Body of pancreas (tissue), 4 donors: Measurements from ENCODE around the gene ESPN. TPM values are rescaled to one million over a fixed set of nuclear protein-coding genes. Genes with fewer than 3 reads are reported as not detected.

Source experiments
- ATAC-seq: fragments of 150-250 bp; one replicate; pipeline ENCODE4 v1.9.1; 2016
- DNase-seq, 4 donors: peaks; one replicate each; pipeline ENCODE4 v3.0.0-alpha.2; 2019
- H3K27ac ChIP-seq, 4 donors: fragments of 200-600 bp; sonication (generic); 1 replicate in 3 of 4; 2 replicates in 1 of 4; pipeline versions ENCODE4 v1.5.1 to v1.6.1; 2016 to 2019; ENCODE audit warnings: mild to moderate bottlenecking in 1 of 4, mixed read lengths in 1 of 4, moderate library complexity in 1 of 4
- H3K27me3 ChIP-seq, 2 donors: fragments of 200-600 bp; sonication (generic); one replicate each; pipeline ENCODE4 v1.6.0; 2016; ENCODE audit warnings: mild to moderate bottlenecking in 1 of 2
- H3K36me3 ChIP-seq, 2 donors: fragments of 200-600 bp; sonication (generic); replicated peaks in 1 of 2; 2 replicates each; pipeline ENCODE4 v1.5.1; 2016; ENCODE audit warnings: low read depth in 2 of 2; ENCODE audit not compliant: insufficient read depth in 1 of 2
- H3K4me1 ChIP-seq: fragments of 200-600 bp; sonication (generic); one replicate; pipeline ENCODE4 v1.6.0; 2016
- H3K4me3 ChIP-seq, 2 donors: fragments of 200-600 bp; sonication (generic); 1 replicate in 1 of 2; 2 replicates in 1 of 2; pipeline ENCODE4 v1.5.1; 2016 to 2019
- H3K9me3 ChIP-seq, 3 donors: fragments of 200-600 bp; sonication (generic); 1 replicate in 2 of 3; 2 replicates in 1 of 3; pipeline ENCODE4 v1.5.1; 2016
- POLR2A ChIP-seq, 3 donors: fragments of 450-650 bp; IDR thresholded peaks; one replicate each; pipeline ENCODE4 v1.6.1; 2016; ENCODE audit warnings: antibody characterized with exemption in 3 of 3, mild to moderate bottlenecking in 2 of 3
- WGBS, 2 donors: methylation state at CpG; one replicate each; pipeline ENCODE4 v1.1.5; 2017; 5-methylcytosine and 5-hydroxymethylcytosine counted together
- intact Hi-C: fragments of 100-400 bp; cut with DNase I; formaldehyde crosslinking; loops from one replicate; pipeline ENCODE4 v1.15.1; 2023
- total RNA-seq, 2 donors: library from RNA; depleted of rRNA; stranded (reverse); fragments of >200 nt; gene quantifications; one replicate each; pipeline ENCODE4 v1.1.0, GENCODE V29; 2016
- TF ChIP-seq, protein P1 (sequence below), 7 experiments: fragments of 450-650 bp in 4 of 7; fragments of 200-600 bp in 3 of 7; sonication (generic) in 3 of 7; IDR thresholded peaks; one replicate each; pipeline ENCODE4 v1.5.1; 2016 to 2019; ENCODE audit warnings: antibody characterized with exemption in 7 of 7

ESPN gene
- total RNA-seq, 2 donors from 2014 or later, result 0.26 to 4.0 TPM

DNA sequence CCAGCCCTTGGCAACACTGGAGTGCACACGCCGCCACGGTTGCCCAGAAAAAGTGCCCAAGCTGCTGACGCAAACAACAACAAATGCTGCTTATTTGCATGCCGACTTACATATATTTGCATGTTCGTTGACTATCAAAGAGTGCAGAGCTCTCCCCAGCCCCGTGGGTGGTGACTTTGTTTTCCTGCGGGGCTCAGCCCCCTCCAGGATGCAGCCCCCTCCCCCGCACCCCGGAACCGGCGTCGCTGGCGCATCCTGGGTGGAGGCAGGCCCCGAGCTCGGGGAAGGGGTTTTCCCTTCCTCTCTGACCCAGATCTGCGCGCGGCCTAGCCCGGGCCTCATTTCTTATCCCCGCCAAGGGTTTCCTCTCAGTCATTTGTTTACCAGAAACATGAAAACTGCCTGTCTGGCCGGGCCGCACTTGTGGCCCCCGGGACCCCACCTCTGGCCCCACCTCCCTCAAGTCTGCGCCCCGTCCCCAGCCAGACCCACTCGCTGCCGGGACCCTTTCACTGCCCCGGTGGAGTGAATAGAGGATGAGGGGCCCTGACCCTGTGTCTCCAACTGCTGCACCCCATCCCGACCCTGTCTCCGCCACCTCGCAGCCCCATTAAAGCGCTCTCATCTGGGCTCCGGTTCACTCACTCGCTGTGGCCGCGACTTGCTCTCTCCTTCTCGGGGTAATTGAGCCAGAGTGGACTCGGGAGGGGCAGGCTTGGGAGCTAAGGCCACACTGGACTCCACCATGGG is 35.9 kb downstream of the ESPN start:
- Histone ChIP-seq H3K27me3 (no peaks in the 10 kb centered on the region), H3K27ac (no peak overlapping the region), H3K4me3 (no peak overlapping the region), H3K4me1 (no peaks in the 10 kb centered on the region), H3K9me3 (no peaks in the 10 kb centered on the region), H3K36me3 (no peaks in the 10 kb centered on the region)
- intact Hi-C loops, result no loop called here
- 50 to 56% methylated on average over 38 to 39 of the region's 39 CpGs for WGBS, 2 donors
- TF ChIP-seq, protein P1, sequence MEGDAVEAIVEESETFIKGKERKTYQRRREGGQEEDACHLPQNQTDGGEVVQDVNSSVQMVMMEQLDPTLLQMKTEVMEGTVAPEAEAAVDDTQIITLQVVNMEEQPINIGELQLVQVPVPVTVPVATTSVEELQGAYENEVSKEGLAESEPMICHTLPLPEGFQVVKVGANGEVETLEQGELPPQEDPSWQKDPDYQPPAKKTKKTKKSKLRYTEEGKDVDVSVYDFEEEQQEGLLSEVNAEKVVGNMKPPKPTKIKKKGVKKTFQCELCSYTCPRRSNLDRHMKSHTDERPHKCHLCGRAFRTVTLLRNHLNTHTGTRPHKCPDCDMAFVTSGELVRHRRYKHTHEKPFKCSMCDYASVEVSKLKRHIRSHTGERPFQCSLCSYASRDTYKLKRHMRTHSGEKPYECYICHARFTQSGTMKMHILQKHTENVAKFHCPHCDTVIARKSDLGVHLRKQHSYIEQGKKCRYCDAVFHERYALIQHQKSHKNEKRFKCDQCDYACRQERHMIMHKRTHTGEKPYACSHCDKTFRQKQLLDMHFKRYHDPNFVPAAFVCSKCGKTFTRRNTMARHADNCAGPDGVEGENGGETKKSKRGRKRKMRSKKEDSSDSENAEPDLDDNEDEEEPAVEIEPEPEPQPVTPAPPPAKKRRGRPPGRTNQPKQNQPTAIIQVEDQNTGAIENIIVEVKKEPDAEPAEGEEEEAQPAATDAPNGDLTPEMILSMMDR (IDR thresholded peaks at IDR 0.05), result no peak
- no peak for TF ChIP-seq POLR2A (IDR thresholded peaks at IDR 0.05)
- ATAC-seq (no peak), DNase-seq (no peak)

DNA sequence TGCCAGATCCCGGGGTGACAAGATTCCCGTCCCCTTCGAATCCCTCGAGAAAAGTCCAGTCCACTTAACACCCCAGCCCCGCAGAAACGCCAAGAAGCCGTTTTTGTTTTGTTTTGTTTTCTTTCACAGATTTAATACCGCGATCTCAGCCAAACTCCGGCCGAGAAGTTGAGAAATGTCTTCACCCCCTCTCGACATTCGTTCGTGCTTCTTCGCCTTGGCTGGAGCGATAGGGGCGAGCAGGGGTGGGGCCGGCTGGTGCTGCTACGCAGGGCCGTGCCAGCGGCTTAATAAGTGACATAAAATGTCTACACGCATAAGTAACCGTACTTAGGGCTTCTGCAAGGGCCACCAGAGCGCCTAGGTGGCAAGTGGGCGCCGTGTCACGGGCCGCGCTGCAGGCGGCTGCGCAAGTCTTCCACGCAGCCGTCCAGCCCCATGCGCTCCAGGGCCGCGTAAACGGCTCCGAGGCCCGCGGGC is 36.5 kb downstream of the ESPN start:
- no peak for DNase-seq
- no peaks in the 10 kb centered on the region for H3K9me3 ChIP-seq
- 77 to 88% methylated on average over 39 to 40 of the region's 40 CpGs for WGBS, 2 donors
- H3K27me3 ChIP-seq, result no peaks in the 10 kb centered on the region
- no peak overlapping the region for H3K4me3 ChIP-seq
- ATAC-seq, result no peak
- no peaks in the 10 kb centered on the region for H3K4me1 ChIP-seq
- no peaks in the 10 kb centered on the region for H3K36me3 ChIP-seq
- H3K27ac ChIP-seq, result no peak overlapping the region
- TF ChIP-seq, protein P1 (IDR thresholded peaks at IDR 0.05), result no peak
- no peak for TF ChIP-seq POLR2A (IDR thresholded peaks at IDR 0.05)
- intact Hi-C loops, result no loop called here

DNA sequence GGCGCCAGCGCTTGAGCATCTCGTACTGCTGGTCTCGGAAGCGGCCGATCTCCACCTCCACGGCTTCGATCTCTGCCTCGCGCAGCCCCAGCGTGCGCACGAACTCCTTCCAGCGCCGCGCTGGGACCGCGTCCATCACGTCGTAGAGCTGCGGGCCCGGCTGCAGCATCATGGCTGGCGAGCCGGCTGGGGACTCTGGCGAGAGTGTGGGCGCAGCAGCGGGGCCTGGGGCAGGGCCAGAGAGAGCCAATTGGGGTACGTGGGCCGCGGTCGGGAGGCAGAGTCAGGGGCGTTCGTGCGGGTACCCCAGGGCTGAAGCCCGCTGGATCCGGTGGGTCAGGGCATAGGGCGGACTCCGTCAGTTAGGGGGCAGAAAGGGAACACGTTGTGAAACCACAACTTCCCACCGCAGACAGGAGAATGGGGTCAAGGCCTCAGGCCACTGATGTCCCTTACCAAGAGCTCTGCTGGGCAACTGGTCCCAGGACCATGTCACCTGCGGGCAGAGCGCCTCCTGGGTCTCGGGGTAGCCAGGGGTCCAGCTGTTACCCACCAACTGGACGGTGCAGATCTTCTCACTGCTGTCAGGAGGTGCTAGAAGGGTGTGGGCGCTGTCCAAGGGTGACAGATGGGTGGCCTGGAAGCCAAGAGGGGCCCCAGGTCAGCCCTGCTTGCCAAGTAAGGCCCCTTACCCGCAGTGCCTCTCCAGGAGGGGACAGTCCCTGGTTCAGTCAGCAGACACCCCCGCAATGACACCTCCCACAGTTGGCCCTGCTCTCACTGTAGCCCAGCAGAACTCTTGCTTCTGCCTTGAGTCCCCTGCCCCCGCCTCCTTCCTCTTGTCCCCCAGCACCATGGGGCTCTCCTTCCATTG is 37.2 kb downstream of the ESPN start:
- TF ChIP-seq, protein P1 (IDR thresholded peaks at IDR 0.05), result no peak
- no peak for DNase-seq
- H3K4me1 ChIP-seq, result no peaks in the 10 kb centered on the region
- H3K27ac ChIP-seq, result no peak overlapping the region
- H3K9me3 ChIP-seq, result no peaks in the 10 kb centered on the region
- 91 to 94% methylated on average over 39 to 46 of the region's 48 CpGs for WGBS, 2 donors
- H3K36me3 ChIP-seq, result no peaks in the 10 kb centered on the region
- H3K27me3 ChIP-seq, result no peaks in the 10 kb centered on the region
- no peak for ATAC-seq
- H3K4me3 ChIP-seq, result no peak overlapping the region
- intact Hi-C loops, result no loop called here

DNA sequence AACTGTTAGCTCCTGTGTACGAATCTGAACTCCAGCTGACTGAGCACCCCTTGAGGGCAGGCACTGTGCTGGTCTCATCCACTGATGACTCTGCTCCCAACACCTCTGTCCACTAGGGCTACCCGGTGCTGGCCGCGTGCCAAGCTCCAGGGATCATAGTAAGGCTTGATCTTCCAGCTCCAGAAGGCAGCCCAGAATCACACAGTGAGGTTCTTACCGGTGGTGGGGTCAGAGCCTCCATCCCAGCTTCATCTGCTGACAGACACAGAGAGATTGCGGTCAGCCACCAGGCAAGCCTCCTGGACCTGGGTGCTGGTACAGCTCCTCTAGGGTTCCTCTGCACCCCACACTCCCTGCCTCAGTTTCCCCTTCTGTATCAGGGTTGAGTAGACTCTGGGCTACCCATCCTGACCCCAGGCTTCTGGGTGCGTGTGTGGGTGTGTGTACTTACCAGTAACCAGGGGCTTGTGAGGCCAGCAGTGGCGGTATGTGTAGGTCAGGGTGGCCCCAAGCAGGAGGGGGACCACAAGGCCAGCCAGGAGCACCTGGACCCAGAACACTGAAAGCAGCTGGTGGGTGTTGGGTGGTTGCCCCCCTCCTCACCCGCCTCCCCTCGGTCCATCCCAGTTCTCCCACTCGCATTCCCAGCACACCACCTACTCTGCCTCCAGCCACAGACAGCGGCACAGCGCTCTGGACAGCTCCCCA is 38.0 kb downstream of the ESPN start:
- H3K4me1 ChIP-seq, result no peaks in the 10 kb centered on the region
- no peak for DNase-seq
- no peaks in the 10 kb centered on the region for H3K27me3 ChIP-seq
- no peaks in the 10 kb centered on the region for H3K36me3 ChIP-seq
- intact Hi-C loops, result no loop called here
- WGBS, 2 donors, result 68 to 81% methylated on average over 11 to 13 of the region's 13 CpGs
- no peak overlapping the region for H3K27ac ChIP-seq
- no peaks in the 10 kb centered on the region for H3K9me3 ChIP-seq
- TF ChIP-seq, protein P1 (IDR thresholded peaks at IDR 0.05), result no peak
- no peak for TF ChIP-seq POLR2A (IDR thresholded peaks at IDR 0.05)
- no peak overlapping the region for H3K4me3 ChIP-seq
- no peak for ATAC-seq
